Measurements from ENCODE around the gene PHB1.
A peak's percentile ranks its signal among the peaks of the same experiment; 100 is the strongest.

The PHB1 gene

DNA sequence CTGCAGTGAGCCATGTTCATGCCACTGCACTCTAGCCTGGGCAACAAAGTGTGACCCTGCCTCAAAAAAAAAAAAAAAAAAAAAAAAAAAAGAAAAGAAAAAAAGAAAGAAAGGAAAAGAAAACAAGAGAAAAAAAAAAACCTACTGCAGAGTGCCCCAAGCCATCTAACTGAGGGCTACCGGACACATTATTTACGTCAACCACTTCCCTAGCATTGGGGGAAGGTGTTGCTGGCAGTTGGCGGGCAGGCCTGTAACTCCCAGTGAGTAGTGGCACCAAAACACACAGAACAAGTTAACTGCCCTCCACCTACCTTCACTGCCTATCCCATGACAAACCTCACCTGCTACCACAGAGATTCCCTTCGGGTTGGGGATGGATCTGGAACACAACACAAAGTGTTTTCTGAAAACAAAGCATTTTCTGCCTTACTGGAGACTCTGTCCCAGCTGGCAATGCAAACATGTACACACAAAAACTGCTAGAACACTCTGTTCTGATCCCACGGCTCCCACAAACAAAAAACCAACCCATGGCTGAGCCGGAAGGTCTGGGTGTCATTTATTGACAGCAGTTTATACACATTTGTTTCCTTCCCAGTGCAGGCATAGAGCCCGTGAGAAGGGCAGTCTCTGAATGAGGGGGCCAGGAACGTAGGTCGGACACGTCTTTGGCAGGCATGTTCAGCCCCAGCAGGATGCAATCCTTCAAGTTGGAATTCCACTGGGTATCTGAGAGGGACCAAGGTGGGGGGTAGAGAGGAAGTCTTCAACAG is 11.0 kb downstream of the PHB1 start:
- no peak for DNase-seq

DNA sequence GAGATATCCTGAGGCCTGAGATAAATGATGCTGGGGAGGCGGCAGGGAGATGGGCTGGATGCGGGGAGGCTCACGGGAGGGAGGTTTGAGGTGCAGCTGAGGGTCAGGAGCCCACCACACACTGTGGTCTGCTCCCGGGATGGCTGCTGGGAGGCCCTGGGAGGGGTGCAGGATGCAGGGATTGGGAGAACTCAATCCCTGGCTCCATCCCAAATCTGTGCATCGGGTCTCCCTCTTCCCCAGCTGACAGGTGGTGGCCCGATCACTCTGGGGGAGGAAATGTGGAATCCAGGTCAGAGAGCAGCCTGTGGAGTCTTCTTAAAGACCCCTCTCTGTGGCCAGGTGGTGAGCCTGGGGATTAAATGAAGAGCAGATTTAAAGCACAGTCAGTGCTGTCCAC is 12.0 kb downstream of the PHB1 start:
- DNase-seq: no peak

DNA sequence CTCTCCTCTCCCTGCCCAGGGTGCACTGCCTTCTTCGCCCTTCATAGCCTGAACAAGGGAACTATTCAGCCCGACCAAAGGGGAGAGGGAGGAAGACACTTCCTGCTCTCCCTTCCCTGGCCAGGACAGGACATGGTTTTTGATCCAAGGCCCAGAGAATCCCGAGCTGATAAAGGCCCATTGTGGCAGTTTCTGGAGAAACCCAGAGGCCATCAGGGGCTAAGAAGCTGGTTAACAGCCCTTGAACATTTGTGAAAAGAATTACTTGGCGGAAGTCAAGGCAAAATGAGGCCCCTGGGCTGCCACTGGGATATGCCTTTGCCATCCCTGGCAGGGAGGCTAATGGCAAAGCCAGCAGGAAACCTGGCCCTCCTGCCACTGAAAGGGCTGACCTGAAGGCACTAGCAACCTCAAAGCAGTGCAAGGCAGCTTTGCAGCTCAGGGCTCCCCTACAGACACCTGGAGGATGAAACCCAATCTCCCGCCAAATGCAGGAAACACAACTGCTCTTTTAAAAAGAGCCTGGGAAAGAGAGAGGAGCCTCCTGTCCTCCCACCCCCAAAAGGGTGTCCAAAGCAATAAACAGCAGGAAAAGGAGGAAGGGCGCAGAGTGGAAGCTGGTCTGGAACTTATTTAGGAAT is 12.6 kb downstream of the PHB1 start:
- no peak for DNase-seq

DNA sequence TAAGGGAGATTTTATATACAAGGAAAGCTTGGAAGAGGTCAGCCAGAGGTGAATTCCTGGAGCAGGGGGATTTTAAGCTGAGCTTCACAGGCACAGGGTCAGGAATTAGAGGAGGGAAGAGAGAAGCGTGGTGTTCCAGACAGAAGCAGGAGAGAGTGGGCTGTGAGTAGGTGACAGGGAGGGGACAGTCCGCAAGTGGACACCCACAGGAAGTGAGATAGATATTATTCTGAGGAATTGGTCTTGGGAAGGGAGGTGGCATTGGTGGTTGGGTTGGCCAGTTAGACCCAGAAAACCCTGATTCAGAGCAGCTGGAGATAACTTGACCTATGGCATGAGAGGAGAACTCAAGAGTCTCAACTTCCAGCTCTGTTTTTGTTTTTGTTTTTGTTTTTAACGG is 14.7 kb downstream of the PHB1 start:
- DNase-seq: no peak

DNA sequence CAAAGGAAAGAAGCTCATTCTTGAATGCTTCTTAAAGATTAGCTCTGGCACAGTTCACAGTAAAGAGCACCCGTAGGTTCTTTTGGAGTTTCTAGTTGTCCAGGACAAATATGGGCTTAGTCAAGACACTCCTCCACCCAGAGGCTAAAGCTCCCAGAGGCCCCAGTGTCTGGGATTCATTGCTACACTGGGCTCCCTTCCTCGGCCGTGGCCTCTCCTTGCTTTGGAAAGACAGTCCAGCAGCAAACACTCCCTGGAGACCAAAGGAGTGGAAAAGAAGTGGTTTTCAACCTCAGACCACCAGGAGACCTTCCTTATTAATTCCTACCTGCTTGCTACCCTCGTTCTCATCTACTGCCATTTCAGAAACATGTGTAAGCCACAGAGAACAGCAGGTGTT is 17.1 kb downstream of the PHB1 start:
- no peak for DNase-seq

DNA sequence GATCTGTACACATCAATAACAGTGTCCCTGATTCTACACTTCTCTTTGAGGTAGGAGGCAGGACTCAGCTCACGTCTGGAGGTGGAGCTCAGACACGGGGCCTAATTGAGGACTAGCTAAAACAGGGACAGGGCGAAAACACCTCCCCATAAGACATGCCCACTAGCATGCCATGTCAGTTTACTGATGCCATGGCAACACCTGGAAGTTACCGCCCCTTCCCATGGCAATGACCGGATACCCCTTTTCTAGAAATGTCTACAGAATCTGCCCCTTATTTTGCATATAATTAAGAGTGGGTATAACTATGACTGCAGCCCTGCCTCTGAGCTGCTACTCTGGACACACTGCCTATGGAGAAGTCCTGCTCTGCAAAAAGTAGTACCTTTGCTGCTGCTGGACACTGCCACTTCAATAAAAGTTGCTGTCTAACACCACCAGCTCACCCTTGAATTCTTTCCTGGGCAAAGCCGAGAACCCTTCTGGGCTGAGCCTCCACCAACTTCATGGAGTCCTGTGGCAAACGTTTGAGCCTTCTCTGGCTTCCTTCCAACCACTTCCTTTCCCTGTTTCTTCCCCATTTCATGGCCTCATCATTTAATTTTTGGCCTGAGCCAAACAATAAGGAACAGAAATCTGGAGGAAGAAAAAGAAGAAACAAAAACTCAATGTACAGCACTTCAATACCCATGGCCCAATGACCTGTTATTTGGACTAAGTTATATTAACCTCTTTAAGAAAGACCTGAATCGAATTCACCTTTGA is 21.0 kb downstream of the PHB1 start:
- DNase-seq: no peak

DNA sequence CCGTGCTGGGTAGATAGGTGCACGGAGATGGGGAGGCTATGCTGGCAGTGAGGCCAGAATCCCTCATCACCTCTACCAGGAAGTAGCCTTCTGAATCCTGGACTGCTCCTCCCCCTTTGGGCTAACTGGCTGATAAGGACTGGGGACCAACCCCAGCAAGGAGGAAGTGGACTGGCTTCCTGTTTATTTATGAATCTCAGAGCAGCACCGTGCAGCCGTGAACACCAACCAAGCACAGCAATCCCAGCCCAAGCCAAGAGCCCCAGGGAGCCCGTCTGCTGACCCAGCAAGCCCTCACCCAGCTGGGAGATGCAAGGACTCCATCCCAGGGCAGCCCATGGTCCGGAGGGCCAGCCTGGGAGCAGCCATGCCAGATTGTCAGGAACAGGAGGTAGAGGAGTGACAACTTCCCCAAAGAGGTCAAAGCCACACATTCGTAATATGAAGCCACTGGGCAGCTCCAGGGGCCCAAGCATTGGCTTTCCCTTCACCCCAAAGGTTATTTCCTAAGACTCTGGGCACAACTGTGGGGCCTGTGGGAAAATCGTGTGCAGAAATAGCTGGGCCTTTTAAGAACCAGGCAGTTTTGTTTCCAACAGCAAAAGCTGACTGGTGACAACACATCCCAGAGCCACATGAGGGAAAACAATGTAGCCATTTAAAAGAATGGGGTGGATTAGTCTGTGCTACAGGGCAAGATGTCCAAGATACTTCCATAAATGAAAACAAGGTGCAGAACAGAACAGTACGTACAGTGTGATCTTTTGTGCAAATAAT is 23.9 kb downstream of the PHB1 start:
- no peak for DNase-seq

DNA sequence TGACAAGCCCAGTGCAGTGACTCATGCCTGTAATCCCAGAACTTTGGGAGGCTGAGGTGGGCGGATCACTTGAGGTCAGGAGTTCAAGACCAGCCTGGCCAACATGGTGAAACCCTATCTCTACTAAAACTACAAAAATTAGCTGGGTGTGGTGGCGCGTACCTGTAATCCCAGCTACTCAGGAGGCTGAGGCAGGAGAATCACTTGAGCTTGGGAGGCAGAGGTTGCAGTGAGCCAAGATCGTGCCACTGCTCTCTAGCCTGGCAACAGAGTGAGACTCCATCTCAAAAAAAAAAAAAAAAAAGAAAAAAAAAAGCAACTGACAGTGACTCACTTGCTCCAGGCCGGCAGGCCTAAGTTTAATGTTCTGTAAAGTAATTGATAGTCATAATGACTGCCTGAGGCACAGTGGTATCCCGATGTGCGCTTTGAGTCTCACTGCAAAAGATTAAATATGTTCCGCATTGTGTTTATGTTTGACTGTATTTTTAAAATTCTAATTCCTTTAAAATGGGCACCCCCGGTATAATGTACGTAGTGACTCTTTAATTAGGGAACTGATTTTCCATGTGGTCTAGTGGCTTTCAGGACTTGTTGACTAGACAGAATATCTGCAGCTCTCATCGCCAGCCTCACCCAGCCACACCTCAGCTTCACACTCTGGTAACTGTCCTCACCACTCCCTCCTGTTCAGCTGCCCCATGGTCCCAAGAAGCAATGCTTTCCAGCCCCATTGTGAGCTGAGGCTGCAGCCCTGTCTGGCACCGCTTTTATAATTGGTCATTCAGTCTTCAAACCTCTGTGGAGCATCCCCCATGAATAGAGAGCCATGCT is 25.0 kb downstream of the PHB1 start:
- DNase-seq: peak; percentile 21

DNA sequence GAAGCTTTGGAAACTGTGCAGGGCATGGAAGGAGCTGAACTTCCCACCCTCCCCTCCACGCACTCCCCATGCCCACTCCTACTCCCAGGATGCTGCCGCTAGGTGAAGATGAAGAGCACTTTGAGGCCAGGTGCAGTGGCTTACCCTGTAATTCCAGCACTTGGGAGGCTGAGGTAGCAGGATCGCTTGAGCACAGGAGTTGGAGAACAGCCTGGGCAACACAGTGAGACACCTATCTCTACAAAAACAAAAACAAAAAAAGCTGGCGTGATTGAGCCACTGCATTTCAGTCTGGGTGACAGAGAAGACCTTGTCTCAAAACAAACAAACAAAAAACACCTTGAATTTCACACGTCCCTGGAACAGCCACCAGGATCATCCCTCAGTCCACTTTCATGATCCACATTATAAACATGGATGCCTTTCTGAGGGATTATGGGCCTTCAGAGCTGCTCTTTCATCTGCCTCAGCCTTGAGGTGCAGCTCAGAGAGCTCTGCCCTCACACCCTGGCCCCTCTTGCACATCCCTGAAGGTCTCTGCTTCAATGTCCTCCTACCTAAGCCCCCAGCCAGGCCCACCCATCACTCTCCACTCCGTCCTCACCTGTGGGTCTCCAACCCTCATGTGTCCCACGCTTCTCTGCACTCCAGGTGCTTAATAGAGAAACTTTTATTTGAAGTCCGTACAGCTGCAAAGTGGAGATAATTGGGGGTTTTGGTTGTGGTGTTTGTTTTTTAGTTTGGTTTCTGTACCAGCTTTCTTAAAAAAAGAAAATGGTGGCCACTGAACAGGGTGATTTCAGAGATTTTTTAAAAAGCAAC is 25.8 kb downstream of the PHB1 start:
- no peak for DNase-seq

DNA sequence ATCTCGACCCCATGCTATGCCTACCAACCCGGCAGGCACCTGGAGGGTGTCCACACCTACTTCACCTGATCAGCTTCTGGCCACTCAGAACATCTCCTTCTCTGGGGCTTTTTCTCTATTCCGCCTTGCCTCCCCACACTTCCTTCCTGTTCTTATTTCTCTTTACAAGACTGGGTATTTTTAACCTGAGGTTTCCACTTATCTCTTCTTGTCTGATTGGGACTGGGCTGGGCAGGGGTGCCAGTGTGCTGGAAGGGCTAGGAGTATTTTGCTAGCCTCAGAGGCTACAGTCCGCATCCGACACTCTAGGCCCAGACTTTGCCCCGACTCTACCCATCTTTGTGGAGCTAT is 26.4 kb downstream of the PHB1 start:
- DNase-seq: no peak

DNA sequence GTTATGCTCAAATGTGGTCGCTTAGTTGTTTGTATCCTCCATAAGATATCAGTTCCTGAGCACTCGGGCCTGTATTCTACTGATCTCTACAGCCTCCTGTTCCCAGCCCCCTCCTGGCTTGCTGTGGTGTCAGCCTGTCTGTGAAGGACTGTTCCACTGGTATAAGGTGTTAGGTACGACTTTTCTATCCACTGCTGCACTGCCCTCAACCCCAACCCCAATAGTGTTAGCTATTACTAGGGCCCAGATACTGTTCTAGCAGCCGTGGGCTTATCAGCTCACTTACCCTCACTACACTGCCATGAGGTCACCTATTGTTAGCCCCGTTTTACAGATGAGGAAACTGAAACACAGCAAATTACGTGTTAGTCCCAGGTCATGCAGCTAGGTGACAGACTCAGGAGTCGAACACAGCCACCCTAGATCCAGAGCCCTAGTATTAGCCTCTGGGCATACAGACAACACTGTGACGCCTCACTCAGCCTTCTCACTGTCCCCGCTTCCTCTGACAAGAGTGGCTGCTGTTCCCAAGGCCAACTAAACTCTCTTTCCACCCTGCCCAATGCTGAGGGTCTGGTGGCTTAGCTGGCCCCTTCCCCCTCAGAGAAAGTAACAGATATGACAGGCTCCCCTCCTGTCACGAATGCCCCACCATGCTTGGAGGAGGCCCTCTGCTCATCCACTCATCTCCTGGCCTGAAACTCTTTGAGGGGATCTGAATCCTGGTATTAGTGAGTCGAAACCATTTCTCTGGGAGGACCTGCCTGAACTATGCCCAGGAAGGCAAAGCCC is 27.0 kb downstream of the PHB1 start:
- no peak for DNase-seq

DNA sequence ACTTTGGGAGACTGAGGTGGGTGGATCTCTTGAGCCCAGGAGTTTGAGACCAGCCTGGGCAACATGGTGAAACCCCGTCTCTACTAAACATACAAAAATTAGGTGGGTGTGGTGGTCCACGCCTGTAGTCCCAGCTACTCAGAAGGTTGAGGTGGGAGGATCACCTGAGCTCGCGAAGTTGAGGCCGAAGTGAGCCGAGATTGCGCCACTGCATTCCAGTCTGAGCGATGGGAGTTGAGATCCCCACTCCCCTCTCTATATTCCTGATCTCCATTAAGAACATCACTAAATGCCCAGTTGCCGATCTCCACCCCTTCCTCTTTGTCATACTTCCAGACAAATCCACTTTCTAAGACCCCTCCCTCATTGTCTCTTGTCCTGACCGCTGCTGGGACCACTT is 28.3 kb downstream of the PHB1 start:
- DNase-seq: no peak

DNA sequence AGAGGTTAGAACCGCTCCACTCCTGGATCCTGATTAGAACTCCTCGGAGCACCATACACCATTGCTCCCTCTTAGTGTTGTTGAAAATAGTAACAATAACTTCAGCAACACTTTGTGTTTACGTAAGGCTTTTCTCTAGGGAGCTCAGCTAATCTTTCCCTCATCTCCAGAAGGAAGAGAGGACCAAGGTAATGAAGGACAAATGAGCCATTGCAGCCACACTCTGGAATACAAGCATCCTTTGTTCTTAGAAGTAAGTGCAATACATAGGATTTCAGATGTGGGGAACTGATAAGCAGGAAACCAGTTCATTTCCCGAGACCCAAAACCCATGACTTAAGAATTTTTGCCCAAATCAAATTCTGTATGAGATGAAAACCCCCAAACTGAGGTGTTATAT is 29.7 kb downstream of the PHB1 start:
- no peak for DNase-seq

DNA sequence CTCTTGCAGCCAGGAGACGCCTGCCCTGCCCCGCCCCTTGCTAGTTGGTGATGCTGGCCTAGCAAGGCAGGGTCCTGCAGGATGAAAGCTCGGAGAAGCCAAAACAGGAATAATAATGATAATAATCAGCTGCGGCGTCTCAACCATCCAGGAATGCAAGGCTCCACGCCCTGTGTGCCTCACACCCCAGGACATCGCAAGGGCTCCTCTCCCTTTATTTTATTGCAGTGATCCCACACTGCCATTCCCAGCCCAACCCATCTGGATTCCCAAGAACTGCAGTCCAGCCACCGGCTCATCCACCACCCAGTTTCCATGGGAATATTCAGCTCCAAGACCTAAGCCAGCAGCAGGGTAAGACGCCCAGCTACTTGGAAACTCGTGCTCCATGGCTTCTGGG is 31.6 kb downstream of the PHB1 start:
- DNase-seq: no peak

DNA sequence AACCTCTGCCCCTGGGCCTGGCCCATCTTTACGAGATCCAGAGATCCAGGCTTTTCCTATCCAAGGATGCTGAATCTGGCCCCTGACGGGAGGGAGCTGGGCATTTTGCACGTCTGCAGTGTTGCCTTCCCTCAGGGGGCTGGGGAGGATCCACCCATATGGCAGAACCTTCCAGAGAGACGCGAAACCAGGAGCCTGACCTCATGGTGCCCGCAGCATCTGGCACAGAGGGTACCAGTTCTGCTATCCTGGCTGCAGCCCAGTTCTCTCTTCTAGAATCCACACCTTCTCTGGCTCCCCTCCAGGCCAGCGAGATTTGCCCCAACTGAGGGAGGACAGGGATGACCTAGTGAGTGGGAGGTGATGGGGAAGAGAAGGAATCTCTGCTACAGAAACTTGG is 32.1 kb downstream of the PHB1 start:
- no peak for DNase-seq

DNA sequence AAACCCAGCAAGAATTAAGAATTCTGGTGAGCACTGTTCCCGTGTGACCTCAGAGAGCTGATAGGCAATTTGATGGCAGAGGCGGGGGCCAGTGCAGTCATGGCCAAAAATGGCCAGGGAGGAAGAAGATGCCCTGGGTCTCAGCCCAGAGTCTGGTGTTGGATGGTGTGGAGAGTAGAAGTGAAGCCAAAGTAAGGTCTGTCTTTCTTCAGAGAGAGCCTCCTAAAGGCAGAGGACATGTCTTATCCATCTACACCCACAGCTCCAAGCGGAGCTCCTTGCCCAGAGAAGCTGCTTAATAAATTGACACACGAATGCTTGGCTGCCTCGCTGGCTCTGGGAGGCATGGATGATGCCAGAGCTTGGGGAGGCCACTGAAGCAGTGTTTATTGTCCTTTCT is 32.9 kb downstream of the PHB1 start:
- DNase-seq: no peak

DNA sequence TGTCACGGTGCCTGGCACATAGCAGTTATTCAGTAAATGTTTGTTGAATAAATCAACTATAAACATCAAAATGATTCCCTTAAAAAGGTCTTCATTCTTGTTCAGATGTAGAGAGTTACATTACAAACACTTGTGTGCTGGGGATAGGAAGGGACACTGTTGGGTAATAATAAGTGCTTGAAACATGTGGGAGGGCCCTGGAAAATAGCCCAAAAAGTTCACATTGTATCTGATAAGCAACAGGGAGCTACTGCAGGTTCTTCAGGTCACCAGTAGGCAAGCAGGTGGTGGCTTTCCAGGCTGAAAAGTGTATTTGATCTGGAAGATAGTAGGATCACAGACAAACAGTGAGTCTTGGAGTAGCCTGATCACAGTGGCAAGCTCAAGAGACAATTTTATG is 33.6 kb downstream of the PHB1 start:
- no peak for DNase-seq

DNA sequence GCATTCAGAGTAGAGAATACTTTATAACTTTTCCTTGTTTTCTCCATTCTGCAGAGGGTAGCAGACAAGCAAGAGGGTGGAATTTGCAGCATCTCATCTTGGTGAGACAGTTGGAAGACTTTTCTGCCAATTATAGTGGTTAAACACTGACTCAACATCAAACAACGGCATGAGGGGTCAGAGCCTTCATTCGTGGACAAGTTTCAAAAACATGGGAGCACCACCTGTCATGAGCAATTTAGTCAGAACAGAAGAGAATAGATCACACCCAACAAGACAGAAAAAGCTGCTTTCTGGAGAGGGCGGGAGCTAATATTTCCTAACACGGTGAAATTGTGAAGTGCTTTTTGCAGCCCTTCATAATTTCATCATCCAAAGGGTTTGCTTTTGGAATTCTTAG is 34.8 kb downstream of the PHB1 start:
- DNase-seq: no peak

DNA sequence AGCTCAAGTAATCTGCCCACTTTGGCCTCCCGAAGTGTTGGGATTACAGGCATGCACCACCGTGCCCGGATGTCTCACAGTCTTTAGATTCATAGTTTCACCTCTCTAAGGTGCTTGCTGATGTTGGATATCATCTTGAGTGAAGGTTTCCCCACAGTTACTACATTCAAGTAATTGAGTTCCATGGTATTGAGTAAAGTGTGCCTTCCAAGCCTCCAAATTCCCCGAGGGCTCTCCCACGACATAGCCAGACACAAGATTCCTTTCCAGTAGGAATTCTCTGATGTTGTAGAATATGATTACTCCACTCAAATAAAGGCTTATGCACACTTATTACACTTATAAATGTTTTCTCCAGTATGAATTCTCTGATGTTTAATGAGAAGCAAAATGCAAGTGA is 36.4 kb downstream of the PHB1 start:
- no peak for DNase-seq

DNA sequence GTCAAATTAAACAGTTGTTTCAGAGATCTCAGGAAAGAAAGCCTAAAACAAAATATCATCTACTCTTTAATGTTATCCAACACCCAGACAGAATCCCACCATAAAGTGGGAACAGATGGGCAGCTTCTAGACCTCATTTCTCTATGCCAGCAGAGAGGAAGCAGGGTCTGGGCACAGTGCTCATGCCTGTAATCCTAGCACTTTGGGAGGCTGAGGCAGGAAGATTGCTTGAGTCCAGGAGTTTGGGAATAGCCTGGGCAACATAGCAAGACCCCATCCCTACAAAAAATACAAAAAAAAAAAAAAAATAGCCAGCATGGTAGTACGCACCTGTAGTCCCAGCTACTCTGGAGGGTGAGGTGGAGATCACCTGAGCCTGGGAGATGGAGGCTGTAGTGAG is 39.1 kb downstream of the PHB1 start:
- DNase-seq: no peak

DNA sequence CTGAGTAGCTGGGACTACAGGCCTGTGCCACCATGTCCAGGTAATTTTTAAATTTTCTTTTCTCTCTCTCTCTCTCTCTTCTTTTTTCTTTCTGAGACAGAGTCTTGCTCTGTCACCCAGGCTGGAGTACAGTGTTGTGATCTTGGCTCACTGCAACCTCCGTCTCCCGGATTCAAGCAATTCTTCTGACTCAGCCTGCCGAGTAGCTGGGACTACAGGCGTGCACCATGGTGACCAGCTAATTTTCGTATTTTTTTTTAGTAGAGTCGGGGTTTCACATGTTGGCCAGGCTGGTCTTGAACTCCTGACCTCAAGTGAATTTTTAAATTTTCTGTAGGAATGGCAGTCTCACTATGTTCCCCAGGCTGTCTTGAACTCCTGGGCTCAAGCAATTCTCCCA is 41.6 kb downstream of the PHB1 start:
- DNase-seq: no peak
